Activated naive CD8-positive, alpha-beta T cell treated with anti-CD3 and anti-CD28 coated beads, Interleukin-2, amount 10 ng/mL, durations not matched to agents 7 days and 5 days (primary cell): ENCODE measurements around the gene PABPC5. TPM values are rescaled to one million over a fixed set of nuclear protein-coding genes. Genes with fewer than 3 reads are reported as not detected.
A peak's percentile ranks its signal among the peaks of the same experiment; 100 is the strongest.

Experiments
- ATAC-seq: fragments of 150-1000 bp; cut with Tn5 transposase; one replicate; pipeline ENCODE4 v1.10.0; 2021; ENCODE audit warnings: low read depth, moderate library complexity
- POLR2A ChIA-PET: fragments of 350-600 bp; sonication (Branson Sonifier 250); formaldehyde crosslinking; loops from one replicate; lab custom pipeline; 2021; ENCODE audit warnings: antibody characterized with exemption; lab: Charles Lee
- DNase-seq: peaks from one replicate; pipeline ENCODE4 v3.0.0; 2021
- H3K27ac Mint-ChIP-seq: one replicate; pipeline ENCODE4 v1.8.0; 2022; ENCODE audit warnings: mild to moderate bottlenecking, mixed read lengths
- H3K27me3 Mint-ChIP-seq: one replicate; pipeline ENCODE4 v1.8.0; 2022; ENCODE audit warnings: mild to moderate bottlenecking, moderate library complexity, mixed read lengths
- H3K36me3 Mint-ChIP-seq: one replicate; pipeline ENCODE4 v1.8.0; 2021; ENCODE audit warnings: mild to moderate bottlenecking, mixed read lengths
- H3K4me1 Mint-ChIP-seq: one replicate; pipeline ENCODE4 v1.8.0; 2021; ENCODE audit warnings: mixed read lengths
- H3K4me3 Mint-ChIP-seq: one replicate; pipeline ENCODE4 v1.8.0; 2022; ENCODE audit warnings: mild to moderate bottlenecking, moderate library complexity, mixed read lengths
- H3K9me3 Mint-ChIP-seq: one replicate; pipeline ENCODE4 v1.8.0; 2021; ENCODE audit warnings: mixed read lengths
- total RNA-seq, 2 experiments: library from RNA; stranded (reverse); gene quantifications; one replicate each; pipeline ENCODE4 v1.2.3, GENCODE V29; 2021

Gene PABPC5
- not detected for total RNA-seq

- POLR2A ChIA-PET, result no interaction called here
- no peak for DNase-seq
- no peaks in the 10 kb centered on the region for H3K9me3 Mint-ChIP-seq
- H3K4me1 Mint-ChIP-seq, result no peaks in the 10 kb centered on the region
- H3K4me3 Mint-ChIP-seq, result peak within 1 kb of the TSS; percentile 5
- H3K27me3 Mint-ChIP-seq, result no peaks in the 10 kb centered on the region
- no peak within 1 kb of the TSS for H3K27ac Mint-ChIP-seq
- no peaks in the 10 kb centered on the region for H3K36me3 Mint-ChIP-seq
- no peak for ATAC-seq
These were observed at the start of gene PABPC5 for GRCh38 chrX:91434351-91435168. Gene PABPC5 (plus strand): TSS chrX:91434839. CDS start chrX:91435578, 739 bp downstream.

- no peak for ATAC-seq
- no peak overlapping the region for H3K27ac Mint-ChIP-seq
- no peaks in the 10 kb centered on the region for H3K36me3 Mint-ChIP-seq
- no peaks in the 10 kb centered on the region for H3K27me3 Mint-ChIP-seq
- no peak for DNase-seq
- H3K9me3 Mint-ChIP-seq, result peaks cover 2% of the 10 kb centered on the region
- no peaks in the 10 kb centered on the region for H3K4me1 Mint-ChIP-seq
- H3K4me3 Mint-ChIP-seq, result no peak overlapping the region
- POLR2A ChIA-PET, result no interaction called here
These were observed 45.6 kb upstream of the PABPC5 start for GRCh38 chrX:91389026-91389425.

DNA sequence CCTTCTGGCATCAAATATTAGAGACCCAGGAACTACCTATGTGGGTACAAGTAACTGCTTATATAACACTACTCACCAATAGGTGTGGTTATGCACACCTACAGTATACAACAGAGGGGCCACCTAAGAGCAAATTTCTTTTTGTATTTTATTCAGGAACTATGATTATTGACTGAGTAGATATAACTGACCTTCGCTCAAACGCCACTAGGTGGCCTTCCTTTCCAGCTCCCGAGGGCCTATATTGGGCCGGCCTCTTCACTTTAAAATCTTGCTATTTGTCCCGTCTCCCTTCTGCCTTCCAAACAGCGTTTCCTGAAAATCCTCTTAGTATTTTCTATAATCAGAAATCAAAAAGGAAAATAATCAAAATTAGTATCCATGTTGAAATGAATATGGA lies 19.9 kb upstream of the PABPC5 start:
- no peak overlapping the region for H3K4me3 Mint-ChIP-seq
- POLR2A ChIA-PET, result no interaction called here
- ATAC-seq (no peak), DNase-seq (no peak)
- no peaks in the 10 kb centered on the region for H3K9me3 Mint-ChIP-seq
- no peak overlapping the region for H3K27ac Mint-ChIP-seq
- H3K27me3 Mint-ChIP-seq, result no peaks in the 10 kb centered on the region
- H3K4me1 Mint-ChIP-seq, result no peaks in the 10 kb centered on the region
- no peaks in the 10 kb centered on the region for H3K36me3 Mint-ChIP-seq

GRCh38 chrX:91435395-91435794 lies 756 bp downstream of the PABPC5 start:
- H3K9me3 Mint-ChIP-seq, result no peaks in the 10 kb centered on the region
- no peaks in the 10 kb centered on the region for H3K27me3 Mint-ChIP-seq
- H3K4me1 Mint-ChIP-seq, result no peaks in the 10 kb centered on the region
- no peak for DNase-seq
- no peak overlapping the region for H3K4me3 Mint-ChIP-seq
- POLR2A ChIA-PET, result no interaction called here
- H3K27ac Mint-ChIP-seq, result no peak overlapping the region
- no peak for ATAC-seq
- no peaks in the 10 kb centered on the region for H3K36me3 Mint-ChIP-seq
